Lower leg skin (tissue), 3 donors: ENCODE measurements around the gene DNASE1.

Source experiments
- CTCF ChIP-seq, 3 donors: fragments of 450-650 bp; IDR thresholded peaks; one replicate each; pipeline ENCODE4 v1.5.1; 2016; ENCODE audit warnings: antibody characterized with exemption in 3 of 3, mild to moderate bottlenecking in 3 of 3, moderate library complexity in 2 of 3
- POLR2A ChIP-seq, 2 donors: fragments of 450-650 bp; IDR thresholded peaks; one replicate each; pipeline ENCODE4 v1.6.1; 2016 to 2017; ENCODE audit warnings: antibody characterized with exemption in 2 of 2, mild to moderate bottlenecking in 1 of 2, moderate library complexity in 1 of 2

- TF ChIP-seq CTCF (IDR thresholded peaks at IDR 0.05) (no peak), POLR2A (IDR thresholded peaks at IDR 0.05) (no peak)
These were observed 2.8 kb upstream of the DNASE1 start for GRCh38 chr16:3651461-3652372.
